NOMO-1 (cell line): ENCODE data around the gene PVR.
"Not testable (repeated sequence)": the region's sequence is repeated elsewhere in the genome, so short reads cannot be mapped to it uniquely, and the experiment has no call there.

Source experiments
- DNase-seq, 2 experiments: peaks; one replicate each; lab custom pipeline; 2025; ENCODE audit not compliant: unreplicated experiment in 2 of 2; lab: John Stamatoyannopoulos, UW

PVR gene

DNA sequence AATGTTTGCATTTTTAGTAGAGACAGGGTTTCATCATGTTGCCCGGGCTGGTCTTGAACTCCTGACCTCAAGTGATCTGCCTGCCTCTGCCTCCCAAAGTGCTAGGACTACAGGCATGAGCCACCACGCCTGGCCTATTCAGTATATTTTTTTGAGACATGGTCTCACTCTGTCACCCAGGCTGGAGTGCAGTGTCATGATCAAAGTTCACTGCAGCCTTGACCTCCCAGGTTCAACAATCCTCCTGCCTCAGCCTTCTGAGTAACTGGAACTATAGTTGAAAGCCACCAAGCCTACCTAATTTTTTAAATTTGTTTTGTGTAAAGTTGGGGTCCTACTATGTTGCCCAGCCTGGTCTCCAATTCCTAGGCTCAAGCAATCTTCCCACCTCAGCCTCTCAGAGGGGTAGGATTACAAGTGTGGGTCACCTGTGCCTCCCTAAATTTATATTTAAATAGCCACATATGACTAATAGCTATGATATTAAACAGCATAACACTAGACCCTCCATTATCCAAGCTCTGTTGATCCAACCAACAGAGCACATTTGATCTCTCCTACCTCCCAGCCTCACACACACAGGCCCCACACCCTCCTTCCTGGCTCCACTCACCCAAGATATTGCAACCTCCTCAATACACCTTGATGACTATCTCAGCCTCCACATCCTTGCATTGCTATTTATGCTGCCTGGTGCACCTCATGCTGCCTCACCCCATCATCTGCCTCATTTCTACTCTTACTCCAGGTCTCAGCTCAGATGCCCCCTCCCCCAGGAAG is 25.5 kb downstream of the PVR start:
- DNase-seq: no peak

GRCh38 chr19:44670027-44670426 is 26.3 kb downstream of the PVR start:
- DNase-seq: not testable (repeated sequence)

DNA sequence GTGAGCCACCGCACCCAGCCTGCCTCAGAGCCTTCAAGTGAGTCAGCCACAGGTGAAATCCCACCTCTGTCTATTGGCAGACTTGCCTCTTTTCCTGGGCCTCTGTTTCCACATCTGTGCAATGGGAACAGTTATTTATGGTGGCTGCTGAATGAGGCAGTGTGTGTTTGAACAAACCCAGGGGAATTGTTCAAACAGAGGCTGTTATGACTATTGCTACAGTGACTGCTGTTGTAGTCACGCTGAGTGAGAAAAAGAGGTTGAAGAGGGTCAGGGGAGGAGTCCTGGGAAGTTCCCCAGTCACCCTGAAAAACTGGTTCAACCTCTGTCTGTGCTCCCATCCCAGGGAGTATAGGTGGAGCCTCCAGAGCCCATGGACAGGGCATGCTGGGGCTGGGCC is 27.7 kb downstream of the PVR start, which contains the start of gene CEACAM19:
Gene CEACAM19, plus strand, starts transcription at position 83 of the 400 bp plus-strand sequence. CDS start 450 bp downstream, outside the sequence.
- DNase-seq: no peak

DNA sequence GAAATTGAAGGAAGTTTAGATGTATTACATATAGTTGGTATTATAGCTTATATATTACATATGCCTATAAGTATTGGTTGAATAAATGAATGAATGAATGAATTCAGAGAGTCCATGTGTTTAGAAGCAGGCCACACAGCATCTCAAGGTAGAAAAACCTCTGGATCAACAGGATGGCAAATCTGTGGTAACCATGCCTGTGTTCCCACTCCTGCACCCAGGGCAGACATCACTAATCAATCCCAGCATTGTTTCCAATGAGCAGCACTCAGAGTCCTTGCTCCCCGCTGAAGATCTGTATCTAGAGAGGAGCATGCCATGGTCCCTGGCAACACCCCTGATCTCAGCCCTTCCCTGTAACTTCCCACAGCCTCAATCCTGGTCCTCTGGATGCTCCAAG is 28.5 kb downstream of the PVR start:
- DNase-seq: no peak

DNA sequence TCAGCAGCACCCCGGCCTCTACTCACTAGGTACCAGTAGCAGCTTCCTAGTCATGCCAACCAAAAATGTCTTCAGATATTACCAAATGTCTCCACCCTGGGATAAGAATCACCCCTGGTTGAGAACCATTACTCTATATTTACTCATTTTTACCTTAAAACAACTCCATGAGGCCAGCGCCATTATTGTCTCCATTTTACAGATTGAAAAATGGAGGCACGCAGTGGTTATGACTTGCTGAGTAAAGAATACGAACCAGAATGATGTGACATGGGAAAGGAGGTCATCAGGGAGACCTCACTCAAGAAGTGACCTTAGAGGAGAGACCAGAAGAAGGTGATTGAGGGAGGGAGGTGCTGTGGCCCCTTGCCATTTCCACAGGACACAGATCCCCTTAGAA is 29.8 kb downstream of the PVR start:
- no peak for DNase-seq

GRCh38 chr19:44675521-44675920 is 31.8 kb downstream of the PVR start:
- no peak for DNase-seq

- DNase-seq: no peak
Observed at GRCh38 chr19:44677019-44677811, 33.5 kb downstream of the PVR start.

GRCh38 chr19:44680536-44680935 is 36.8 kb downstream of the PVR start:
- DNase-seq: no peak

- DNase-seq: no peak
Observed at GRCh38 chr19:44681992-44682790, 38.5 kb downstream of the PVR start.

- no peak for DNase-seq
Observed at GRCh38 chr19:44682807-44683206, 39.1 kb downstream of the PVR start.

DNA sequence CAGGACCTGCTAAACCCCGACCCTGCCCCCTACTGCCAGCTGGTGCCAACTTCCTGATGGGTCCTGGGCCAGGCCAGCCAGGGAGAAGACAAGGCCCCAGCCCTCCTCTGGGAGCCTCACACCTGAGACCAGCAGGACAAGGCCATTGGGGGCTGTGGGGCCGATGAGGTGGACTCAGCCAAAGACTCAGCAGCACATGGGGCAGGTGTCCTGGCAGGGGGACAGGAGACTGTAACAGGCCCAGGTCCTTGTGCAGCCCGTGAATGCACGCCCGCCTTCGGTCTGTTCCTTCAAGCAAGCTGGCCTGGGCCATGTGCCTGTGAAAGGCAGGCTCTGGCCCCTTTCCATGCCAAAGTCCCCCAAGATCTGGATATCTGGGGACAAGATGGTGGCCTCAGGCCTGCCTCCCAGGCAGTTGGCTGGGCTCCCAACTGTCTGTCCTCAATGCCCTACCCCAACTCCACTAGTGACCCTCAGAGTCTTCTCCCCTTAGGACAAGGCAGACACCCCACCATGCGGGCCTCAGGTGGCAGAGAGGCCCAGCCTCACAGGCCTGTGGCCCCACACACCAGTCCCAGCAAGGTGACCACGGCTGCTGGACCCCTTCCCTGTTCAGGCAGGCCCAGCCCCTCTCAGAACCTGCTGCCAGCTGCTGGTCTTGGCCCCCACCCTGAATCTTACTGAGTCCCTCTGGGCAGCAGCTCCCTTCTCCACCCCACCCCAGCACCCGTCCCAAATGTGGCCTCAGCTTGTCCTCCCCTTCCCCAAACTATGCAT is 39.9 kb downstream of the PVR start:
- no peak for DNase-seq

DNA sequence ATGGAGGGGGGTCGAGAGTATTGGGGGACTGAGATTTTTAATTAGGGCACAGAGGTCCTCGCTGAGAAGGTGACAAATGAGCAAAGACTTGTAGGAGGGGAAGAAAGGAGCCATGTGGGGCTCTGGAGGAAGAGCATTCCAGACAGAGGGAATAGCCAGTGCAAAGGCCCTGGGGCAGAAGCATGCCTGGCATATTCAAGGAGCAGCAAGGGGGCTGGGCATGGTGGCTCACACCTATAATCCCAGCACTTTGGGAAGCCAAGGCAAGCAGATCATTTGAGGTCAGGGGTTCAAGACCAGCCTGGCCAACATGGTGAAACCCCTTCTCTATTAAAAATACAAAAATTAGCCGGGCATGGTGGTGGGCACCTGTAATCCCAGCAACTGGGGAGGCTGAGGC is 40.7 kb downstream of the PVR start:
- not testable (repeated sequence) for DNase-seq

DNA sequence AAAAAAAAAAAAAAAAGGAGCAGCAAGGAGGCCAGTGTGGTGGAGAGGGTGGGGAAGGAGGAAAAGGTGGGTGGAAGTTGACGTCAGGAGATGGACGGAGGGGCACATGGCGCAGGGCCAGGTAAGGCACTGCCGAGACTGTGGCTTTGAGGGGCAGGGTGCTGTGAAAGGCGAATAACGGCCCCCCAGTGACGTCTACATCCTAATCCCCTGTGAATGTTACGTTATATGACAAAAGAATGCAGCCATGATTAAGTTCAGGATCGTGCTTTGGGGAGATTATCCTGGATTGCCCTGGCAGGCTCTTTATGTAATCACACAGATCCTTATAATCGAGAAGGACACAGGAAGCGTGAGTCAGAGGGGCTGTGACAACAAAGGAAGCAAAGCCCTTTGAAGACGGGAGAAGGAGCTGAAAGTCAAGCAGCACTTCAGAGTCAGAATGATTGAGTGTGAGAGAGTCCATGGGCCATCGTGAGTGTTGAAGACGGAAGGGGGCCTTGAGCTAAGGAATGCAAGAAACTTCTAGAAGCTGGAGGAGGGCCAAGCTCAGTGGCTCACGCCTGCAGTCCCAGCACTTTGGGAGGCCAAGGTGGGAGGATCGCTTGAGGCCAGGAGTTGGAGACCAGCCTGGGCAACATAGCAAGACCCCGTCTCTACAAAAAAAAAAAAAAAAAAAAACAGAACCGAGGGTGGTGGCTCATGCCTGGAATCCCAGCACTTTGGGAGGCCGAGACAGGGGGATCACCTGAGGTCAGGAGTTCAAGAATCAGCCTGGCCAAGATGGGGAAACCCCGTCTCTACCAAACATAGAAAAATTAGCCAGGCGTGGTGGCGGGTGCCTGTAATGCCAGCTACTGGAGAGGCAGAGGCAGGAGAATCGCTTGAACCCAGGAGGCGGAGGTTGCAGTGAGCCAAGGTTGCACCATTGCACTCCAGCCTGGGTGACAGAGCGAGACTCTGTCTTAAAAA is 41.5 kb downstream of the PVR start:
- no peak for DNase-seq

DNA sequence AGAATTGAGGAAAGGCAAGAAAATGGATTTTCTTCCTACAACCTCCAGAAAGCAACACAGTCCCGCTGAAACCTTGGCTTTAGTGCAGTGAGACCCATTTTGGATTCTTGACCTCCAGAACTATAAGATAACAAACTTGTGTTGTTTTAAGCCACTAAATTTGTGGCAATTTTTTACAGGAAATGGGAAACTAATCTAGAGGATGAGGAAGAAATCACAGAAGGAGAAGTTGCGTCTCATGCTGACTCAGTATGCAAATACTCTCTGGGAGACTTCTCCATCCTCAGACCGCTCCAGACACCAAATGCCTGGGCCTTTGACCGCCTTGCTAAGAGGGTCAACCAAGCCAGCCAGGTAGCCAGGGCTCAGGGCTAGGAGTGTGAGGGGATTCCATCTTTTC is 42.2 kb downstream of the PVR start:
- DNase-seq: peak in 1 of 2 experiments; percentile 51

DNA sequence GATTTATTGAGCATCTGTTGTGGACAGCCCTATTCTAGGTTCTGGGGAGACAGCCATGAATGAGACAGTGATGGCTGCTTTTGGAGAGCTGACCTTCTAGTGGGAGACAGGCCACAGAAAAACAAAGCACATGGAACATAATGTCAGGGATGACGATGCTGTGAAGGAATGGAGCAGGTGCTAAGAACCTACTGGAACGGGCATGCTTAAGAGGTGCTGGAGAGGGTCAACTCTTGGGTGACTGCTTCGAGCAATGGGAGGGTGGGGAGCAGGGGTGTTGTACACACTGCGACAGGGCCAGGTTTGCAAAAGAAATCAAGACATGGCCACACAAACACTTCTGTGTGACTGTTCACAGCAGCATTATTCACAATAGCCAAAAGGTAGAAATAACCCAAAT is 43.2 kb downstream of the PVR start:
- DNase-seq: no peak

DNA sequence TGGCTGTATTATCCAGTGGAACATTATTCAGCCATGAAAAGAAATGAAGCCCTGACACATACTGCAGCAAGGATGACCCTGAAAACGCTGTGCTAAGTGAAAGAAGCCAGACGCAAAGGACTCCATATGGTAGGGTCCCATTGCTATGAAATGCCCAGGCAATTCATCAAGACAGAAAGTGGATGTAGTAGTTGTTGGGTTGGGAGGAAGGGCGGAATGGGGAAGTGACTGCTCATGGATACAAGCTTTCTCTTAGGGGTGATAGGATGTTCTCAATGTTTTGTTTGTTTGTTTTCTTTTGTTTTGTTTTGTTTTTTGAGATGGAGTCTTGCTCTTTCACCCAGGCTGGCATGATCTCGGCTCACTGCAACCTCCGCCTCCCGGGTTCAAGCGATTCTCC is 44.2 kb downstream of the PVR start:
- peak in 1 of 2 experiments; percentile 31 for DNase-seq

DNA sequence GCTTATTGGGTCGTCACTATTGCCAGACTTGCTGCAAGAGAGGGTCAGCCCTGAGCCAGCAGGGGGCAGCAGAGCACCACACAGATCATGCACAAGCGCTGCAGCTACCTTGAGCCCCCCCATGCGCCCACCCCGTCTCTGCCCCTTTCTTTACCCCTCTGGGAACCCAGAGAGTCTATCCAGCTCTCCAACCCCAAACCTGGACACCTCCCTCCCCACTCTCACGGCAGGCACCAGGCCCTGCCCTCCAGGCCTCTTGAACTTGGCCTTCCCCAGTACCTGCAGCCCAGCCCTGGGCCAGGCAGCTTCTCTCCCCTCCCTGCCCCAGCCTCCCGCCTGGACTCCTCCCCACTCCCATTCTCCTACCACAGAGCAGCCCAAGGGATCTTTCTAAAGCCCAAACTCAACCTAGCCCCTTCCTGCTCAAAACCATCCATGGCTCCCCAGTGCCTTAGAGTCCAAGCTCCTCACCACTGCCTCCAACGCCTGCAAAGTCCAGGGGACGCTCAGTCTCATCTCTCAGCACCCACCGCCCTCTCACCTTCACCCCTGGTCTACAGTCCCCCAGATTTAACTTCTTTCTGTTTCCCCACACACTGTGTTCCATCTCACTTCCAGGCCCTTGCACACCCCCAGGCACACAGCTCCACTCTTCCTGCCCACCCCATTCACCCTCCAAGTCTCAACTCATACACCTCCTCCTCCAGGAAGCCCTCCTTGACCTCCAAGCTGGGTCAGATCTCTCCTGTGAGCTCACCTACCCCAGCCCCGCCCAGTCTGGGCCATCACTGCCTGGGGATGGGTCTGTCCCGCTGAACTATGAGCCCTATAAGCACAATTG is 45.8 kb downstream of the PVR start:
- DNase-seq: peak; percentile 28 to 41

GRCh38 chr19:44690131-44690440 is 46.4 kb downstream of the PVR start:
- no peak for DNase-seq

DNA sequence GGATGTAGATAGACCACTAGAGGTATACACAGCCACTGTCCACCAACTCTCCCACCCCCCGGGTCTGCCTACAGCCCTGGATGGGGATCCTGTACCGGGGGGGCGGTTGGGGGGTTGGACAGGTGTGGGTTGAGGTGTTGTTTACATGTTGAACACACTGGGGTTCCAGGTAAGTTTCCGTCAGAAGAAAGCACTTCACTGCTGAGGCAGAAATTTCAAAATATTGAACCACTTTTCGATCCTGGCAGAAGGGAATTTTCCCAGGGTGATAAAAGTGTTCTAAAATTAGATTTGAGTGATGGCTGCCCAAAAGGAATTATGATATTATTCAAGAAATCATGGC is 48.6 kb downstream of the PVR start:
- no peak for DNase-seq
